ENCODE results near the gene C2orf72. TPM values are rescaled to one million over a fixed set of nuclear protein-coding genes. Genes with fewer than 3 reads are reported as not detected.
"Not testable (repeated sequence)": the region's sequence is repeated elsewhere in the genome, so short reads cannot be mapped to it uniquely, and the experiment has no call there.

Gene C2orf72
- total and polyA plus RNA-seq, 2 donors (not counting 1 experiment from before 2014, with no cell fraction given): 0.33 to 1.9 TPM

GRCh38 chr2:231002641-231003040 is 34.7 kb upstream of the C2orf72 start:
- no peaks in the 10 kb centered on the region for H3K36me3 ChIP-seq (ENCODE audit: control insufficient read depth, insufficient read depth, low read length)
- no peak overlapping the region for H3K4me3 ChIP-seq (replicated peaks in 1 of 4; ENCODE audit: control extremely low read depth in 1 of 4, insufficient read depth in 1 of 4, low read depth in 3 of 4, low read length in 4 of 4)
- no peak overlapping the region for H3K27ac ChIP-seq (ENCODE audit: insufficient read depth, low read length)
- TF ChIP-seq, protein P1, sequence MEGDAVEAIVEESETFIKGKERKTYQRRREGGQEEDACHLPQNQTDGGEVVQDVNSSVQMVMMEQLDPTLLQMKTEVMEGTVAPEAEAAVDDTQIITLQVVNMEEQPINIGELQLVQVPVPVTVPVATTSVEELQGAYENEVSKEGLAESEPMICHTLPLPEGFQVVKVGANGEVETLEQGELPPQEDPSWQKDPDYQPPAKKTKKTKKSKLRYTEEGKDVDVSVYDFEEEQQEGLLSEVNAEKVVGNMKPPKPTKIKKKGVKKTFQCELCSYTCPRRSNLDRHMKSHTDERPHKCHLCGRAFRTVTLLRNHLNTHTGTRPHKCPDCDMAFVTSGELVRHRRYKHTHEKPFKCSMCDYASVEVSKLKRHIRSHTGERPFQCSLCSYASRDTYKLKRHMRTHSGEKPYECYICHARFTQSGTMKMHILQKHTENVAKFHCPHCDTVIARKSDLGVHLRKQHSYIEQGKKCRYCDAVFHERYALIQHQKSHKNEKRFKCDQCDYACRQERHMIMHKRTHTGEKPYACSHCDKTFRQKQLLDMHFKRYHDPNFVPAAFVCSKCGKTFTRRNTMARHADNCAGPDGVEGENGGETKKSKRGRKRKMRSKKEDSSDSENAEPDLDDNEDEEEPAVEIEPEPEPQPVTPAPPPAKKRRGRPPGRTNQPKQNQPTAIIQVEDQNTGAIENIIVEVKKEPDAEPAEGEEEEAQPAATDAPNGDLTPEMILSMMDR (conservative IDR thresholded peaks at IDR 0.05 in 1 of 2, IDR thresholded peaks at IDR 0.05 in 1 of 2; ENCODE audit: low read depth in 1 of 2, low read length in 2 of 2): no peak
- no peak for TF ChIP-seq EZH2 (IDR thresholded peaks at IDR 0.05; ENCODE audit: low read length, missing control alignments)
- H3K9me3 ChIP-seq (ENCODE audit: control insufficient read depth, insufficient read depth, low read depth, low read length): no peaks in the 10 kb centered on the region
- H4K20me1 ChIP-seq (ENCODE audit: control insufficient read depth, extremely low read depth, insufficient read depth, low read length): no peaks in the 10 kb centered on the region
- no peak overlapping the region for H3K9ac ChIP-seq (ENCODE audit: insufficient read depth, low read length)
- H2AFZ ChIP-seq (ENCODE audit: low read length): no peak overlapping the region
- H3K27me3 ChIP-seq (ENCODE audit: control insufficient read depth, insufficient read depth, low read length): peaks cover 10% of the 10 kb centered on the region
- no peak overlapping the region for H3K4me2 ChIP-seq (ENCODE audit: extremely low read depth, insufficient read depth, low read length)
- H3K79me2 ChIP-seq (ENCODE audit: control insufficient read depth, insufficient read depth, low read length): no peaks in the 10 kb centered on the region
- no peak for DNase-seq (ENCODE audit: low read depth in 2 of 2)
- H3K4me1 ChIP-seq (ENCODE audit: control insufficient read depth, extremely low read depth, insufficient read depth, low read length): no peaks in the 10 kb centered on the region

DNA sequence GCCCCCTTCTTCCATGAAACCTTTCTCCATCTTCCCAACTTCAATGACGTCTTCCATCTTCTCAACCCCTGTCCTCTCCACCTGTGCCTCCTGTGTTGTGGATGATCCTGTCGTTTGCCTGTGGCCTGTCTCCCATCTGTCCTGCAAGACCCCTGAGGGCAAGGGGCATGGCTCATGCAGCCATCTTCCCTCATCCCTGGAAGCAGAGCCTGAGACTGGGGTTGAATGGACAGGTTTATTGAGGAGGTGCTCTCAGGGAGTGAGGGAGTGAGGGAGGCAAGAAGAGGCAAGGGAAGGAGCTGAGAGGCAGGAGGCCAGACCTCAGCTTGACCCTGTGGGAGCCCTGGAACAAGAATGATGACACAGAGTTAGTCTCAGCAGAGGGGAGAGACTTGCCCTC is 34.1 kb upstream of the C2orf72 start:
- Histone ChIP-seq H3K27ac (ENCODE audit: insufficient read depth, low read length) (no peak overlapping the region), H3K4me1 (ENCODE audit: control insufficient read depth, extremely low read depth, insufficient read depth, low read length) (no peaks in the 10 kb centered on the region), H3K4me2 (ENCODE audit: extremely low read depth, insufficient read depth, low read length) (no peak overlapping the region), H4K20me1 (ENCODE audit: control insufficient read depth, extremely low read depth, insufficient read depth, low read length) (no peaks in the 10 kb centered on the region), H3K79me2 (ENCODE audit: control insufficient read depth, insufficient read depth, low read length) (no peaks in the 10 kb centered on the region), H3K27me3 (ENCODE audit: control insufficient read depth, insufficient read depth, low read length) (peaks cover 10% of the 10 kb centered on the region), H3K4me3 (replicated peaks in 1 of 4; ENCODE audit: control extremely low read depth in 1 of 4, insufficient read depth in 1 of 4, low read depth in 3 of 4, low read length in 4 of 4) (no peak overlapping the region), H3K9me3 (ENCODE audit: control insufficient read depth, insufficient read depth, low read depth, low read length) (no peaks in the 10 kb centered on the region), H3K9ac (ENCODE audit: insufficient read depth, low read length) (no peak overlapping the region), H3K36me3 (ENCODE audit: control insufficient read depth, insufficient read depth, low read length) (no peaks in the 10 kb centered on the region), H2AFZ (ENCODE audit: low read length) (no peak overlapping the region)
- no peak for TF ChIP-seq EZH2 (IDR thresholded peaks at IDR 0.05; ENCODE audit: low read length, missing control alignments)
- TF ChIP-seq, protein P1 (conservative IDR thresholded peaks at IDR 0.05 in 1 of 2, IDR thresholded peaks at IDR 0.05 in 1 of 2; ENCODE audit: low read depth in 1 of 2, low read length in 2 of 2): no peak
- DNase-seq (ENCODE audit: low read depth in 2 of 2): no peak

DNA sequence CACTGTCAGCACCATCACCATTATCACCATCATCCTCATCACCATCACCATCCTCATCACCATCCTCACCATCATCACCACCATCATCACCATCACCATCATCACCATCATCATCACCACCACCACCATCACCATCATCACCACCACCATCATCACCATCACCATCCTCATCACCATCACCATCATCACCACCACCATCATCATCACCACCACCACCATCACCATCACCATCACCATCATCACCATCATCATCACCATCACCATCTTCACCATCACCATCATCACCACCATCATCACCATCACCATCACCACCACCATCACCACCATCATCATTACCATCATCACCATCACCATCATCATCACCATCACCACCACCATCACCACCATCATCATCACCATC is 32.4 kb upstream of the C2orf72 start:
- H3K27me3 ChIP-seq (ENCODE audit: control insufficient read depth, insufficient read depth, low read length); DNase-seq (ENCODE audit: low read depth in 2 of 2); H3K4me3 ChIP-seq (replicated peaks in 1 of 4; ENCODE audit: control extremely low read depth in 1 of 4, insufficient read depth in 1 of 4, low read depth in 3 of 4, low read length in 4 of 4); H3K9ac ChIP-seq (ENCODE audit: insufficient read depth, low read length); H4K20me1 ChIP-seq (ENCODE audit: control insufficient read depth, extremely low read depth, insufficient read depth, low read length); H3K36me3 ChIP-seq (ENCODE audit: control insufficient read depth, insufficient read depth, low read length); H3K9me3 ChIP-seq (ENCODE audit: control insufficient read depth, insufficient read depth, low read depth, low read length); H3K4me1 ChIP-seq (ENCODE audit: control insufficient read depth, extremely low read depth, insufficient read depth, low read length); H3K79me2 ChIP-seq (ENCODE audit: control insufficient read depth, insufficient read depth, low read length); H2AFZ ChIP-seq (ENCODE audit: low read length); H3K27ac ChIP-seq (ENCODE audit: insufficient read depth, low read length); H3K4me2 ChIP-seq (ENCODE audit: extremely low read depth, insufficient read depth, low read length): not testable (repeated sequence)

All from fibroblast of lung (primary cell).